GM23248 (cell line): Measurements from ENCODE around the gene THADA. TPM values are rescaled to one million over a fixed set of nuclear protein-coding genes. Genes with fewer than 3 reads are reported as not detected.
"Not testable (repeated sequence)": the region's sequence is repeated elsewhere in the genome, so short reads cannot be mapped to it uniquely, and the experiment has no call there.

Experiments used
- DNase-seq: peaks from one replicate; pipeline ENCODE4 v3.0.0-alpha.2; 2015
- H2AFZ ChIP-seq: fragments of 200-600 bp; sonication (generic); 2 replicates; pipeline ENCODE4 v1.6.1; 2016; ENCODE audit warnings: antibody characterized with exemption
- H3F3A ChIP-seq: fragments of 200-600 bp; sonication (generic); 2 replicates; pipeline ENCODE4 v1.6.1; 2016; ENCODE audit warnings: mild to moderate bottlenecking, antibody characterized with exemption, mixed run types; ENCODE audit not compliant: insufficient read depth
- H3K27ac ChIP-seq: fragments of 200-600 bp; sonication (generic); 2 replicates; pipeline ENCODE4 v1.5.1; 2016; ENCODE audit warnings: mild to moderate bottlenecking
- H3K27me3 ChIP-seq: fragments of 200-600 bp; sonication (generic); replicated peaks from 2 replicates; pipeline ENCODE4 v1.6.1; 2016; ENCODE audit warnings: mild to moderate bottlenecking; ENCODE audit not compliant: insufficient read depth
- H3K36me3 ChIP-seq: fragments of 200-600 bp; sonication (generic); 2 replicates; pipeline ENCODE4 v1.6.1; 2016; ENCODE audit warnings: low read depth, mild to moderate bottlenecking
- H3K4me1 ChIP-seq: fragments of 200-600 bp; sonication (generic); 2 replicates; pipeline ENCODE4 v1.6.1; 2016; ENCODE audit warnings: mild to moderate bottlenecking; ENCODE audit not compliant: insufficient read depth
- H3K4me2 ChIP-seq: fragments of 200-600 bp; sonication (generic); one replicate; pipeline ENCODE4 v1.6.1; 2016; ENCODE audit warnings: mild to moderate bottlenecking; ENCODE audit not compliant: unreplicated experiment
- H3K4me3 ChIP-seq: fragments of 200-600 bp; sonication (generic); 2 replicates; pipeline ENCODE4 v1.5.1; 2016; ENCODE audit warnings: mild to moderate bottlenecking
- H3K79me2 ChIP-seq: fragments of 200-600 bp; sonication (generic); 2 replicates; pipeline ENCODE4 v1.6.1; 2016; ENCODE audit warnings: mild to moderate bottlenecking; ENCODE audit not compliant: insufficient read depth
- H3K9ac ChIP-seq: fragments of 200-600 bp; sonication (generic); 2 replicates; pipeline ENCODE4 v1.6.1; 2016; ENCODE audit warnings: mild to moderate bottlenecking
- H3K9me2 ChIP-seq: fragments of 200-600 bp; sonication (generic); 2 replicates; pipeline ENCODE4 v1.6.1; 2016; ENCODE audit warnings: mixed run types, mild to moderate bottlenecking, moderate library complexity; ENCODE audit not compliant: insufficient read depth
- H3K9me3 ChIP-seq: fragments of 200-600 bp; sonication (generic); one replicate; pipeline ENCODE4 v1.6.1; 2017; ENCODE audit warnings: low read depth
- H4K20me1 ChIP-seq: fragments of 200-600 bp; sonication (generic); 2 replicates; pipeline ENCODE4 v1.6.0; 2016; ENCODE audit not compliant: insufficient read depth
- EZH2 ChIP-seq: fragments of 200-600 bp; sonication (generic); IDR thresholded peaks from 2 replicates; pipeline ENCODE4 v1.6.1; 2018; ENCODE audit warnings: antibody characterized with exemption, mild to moderate bottlenecking; ENCODE audit not compliant: insufficient read depth, poor library complexity, severe bottlenecking
- EZH2phosphoT487 ChIP-seq: fragments of 200-600 bp; sonication (generic); IDR thresholded peaks from 2 replicates; pipeline ENCODE4 v1.6.1; 2018; ENCODE audit warnings: antibody characterized with exemption, moderate library complexity, mild to moderate bottlenecking, low read depth; ENCODE audit not compliant: insufficient read depth
- WGBS, 2 experiments: methylation state at CpG; one replicate each; pipeline ENCODE4 v1.1.6; 2015 to 2017; ENCODE audit warnings: low lambda C conversion rate in 2 of 2, low coverage in 1 of 2; ENCODE audit errors: missing lambda C conversion rate in 2 of 2; 5-methylcytosine and 5-hydroxymethylcytosine counted together
- in situ Hi-C: fragments of 300-500 bp; cut with MboI; formaldehyde crosslinking; loops from 2 replicates; pipeline ENCODE4 v1.15.0; 2020
- polyA plus RNA-seq: library from polyadenylated mRNA; unstranded; fragments of >200 nt; fragmentation: Nextera tagmentation; extraction: Ambion mirVana; gene quantifications from 2 replicates; pipeline ENCODE4 v1.2.1, GENCODE V29; 2016
- total RNA-seq: library from RNA; depleted of rRNA; stranded (reverse); fragments of >200 nt; shearing (Covaris generic); gene quantifications from 2 replicates; pipeline ENCODE4 v1.2.3, GENCODE V29; 2014

The THADA gene
- total and polyA plus RNA-seq, 2 experiments from 2014 or later: 14.1 to 15.8 TPM

DNA sequence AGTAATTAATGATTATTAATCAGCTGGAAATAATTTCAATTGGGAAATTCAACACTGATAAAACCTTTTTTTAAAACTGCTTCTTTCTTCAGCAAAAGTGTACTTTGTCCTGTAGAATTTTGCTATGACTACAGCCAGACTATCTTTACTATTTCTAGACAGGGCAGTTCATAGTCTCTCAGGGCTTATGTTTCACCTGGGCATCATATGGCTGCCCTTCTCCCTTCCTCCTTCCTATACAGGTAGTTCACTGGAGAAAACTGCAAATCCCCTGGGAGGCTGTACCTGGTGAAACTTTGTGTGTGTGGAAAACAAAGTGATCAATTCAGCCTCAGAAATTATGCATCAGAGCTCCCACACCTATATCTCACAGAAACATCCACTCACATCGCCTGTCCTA, 38.6 kb downstream of the THADA start:
- no peaks in the 10 kb centered on the region for H3K4me1 ChIP-seq
- H3K27me3 ChIP-seq: no peaks in the 10 kb centered on the region
- H3K4me2 ChIP-seq: no peak overlapping the region
- in situ Hi-C loops: no loop called here
- no peak overlapping the region for H3K27ac ChIP-seq
- H4K20me1 ChIP-seq: no peaks in the 10 kb centered on the region
- no peaks in the 10 kb centered on the region for H3K9me2 ChIP-seq
- no peaks in the 10 kb centered on the region for H3K9me3 ChIP-seq
- peaks cover 11% of the 10 kb centered on the region; the same call in 1 of the 2 replicates for H3K36me3 ChIP-seq
- no peak overlapping the region for H3K9ac ChIP-seq
- no peaks in the 10 kb centered on the region for H3F3A ChIP-seq
- no peaks in the 10 kb centered on the region for H3K79me2 ChIP-seq
- 92 to 96% methylated on average over 1 of the region's 1 CpG for WGBS, 2 experiments
- DNase-seq: no peak
- H2AFZ ChIP-seq: no peak overlapping the region
- H3K4me3 ChIP-seq: no peak overlapping the region
- no peak for TF ChIP-seq EZH2
- no peak for TF ChIP-seq EZH2phosphoT487

DNA sequence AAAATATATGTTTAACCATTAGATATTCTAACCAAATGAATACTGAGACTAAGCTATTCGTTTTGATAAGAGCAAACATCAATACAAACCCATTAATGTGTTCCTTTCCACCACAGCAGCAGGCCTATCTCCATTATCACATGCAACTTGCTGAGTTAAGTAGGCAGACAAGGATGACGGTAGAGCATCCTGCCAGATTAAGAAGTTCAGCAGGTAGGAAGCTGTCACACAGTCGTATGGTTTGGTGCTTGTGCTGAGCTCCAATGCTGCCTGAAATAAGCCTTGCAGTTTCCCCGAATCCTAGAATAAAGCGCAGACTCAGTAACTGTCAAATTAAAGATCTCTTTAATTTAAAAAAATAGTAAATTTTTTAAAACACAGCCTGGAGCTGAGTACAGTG, 39.6 kb downstream of the THADA start:
- TF ChIP-seq EZH2phosphoT487: no peak
- no peak for TF ChIP-seq EZH2
- Histone ChIP-seq H3K27me3 (no peaks in the 10 kb centered on the region), H3K36me3 (peaks cover 16% of the 10 kb centered on the region; the same call in 1 of the 2 replicates), H4K20me1 (no peaks in the 10 kb centered on the region), H2AFZ (no peak overlapping the region), H3K4me1 (no peaks in the 10 kb centered on the region), H3K79me2 (no peaks in the 10 kb centered on the region), H3K9me3 (no peaks in the 10 kb centered on the region), H3K9me2 (no peaks in the 10 kb centered on the region), H3K9ac (no peak overlapping the region), H3K27ac (no peak overlapping the region), H3K4me2 (no peak overlapping the region), H3K4me3 (no peak overlapping the region), H3F3A (no peaks in the 10 kb centered on the region)
- in situ Hi-C loops: no loop called here
- WGBS, 2 experiments: 90% methylated on average over 5 of the region's 5 CpGs
- no peak for DNase-seq

DNA sequence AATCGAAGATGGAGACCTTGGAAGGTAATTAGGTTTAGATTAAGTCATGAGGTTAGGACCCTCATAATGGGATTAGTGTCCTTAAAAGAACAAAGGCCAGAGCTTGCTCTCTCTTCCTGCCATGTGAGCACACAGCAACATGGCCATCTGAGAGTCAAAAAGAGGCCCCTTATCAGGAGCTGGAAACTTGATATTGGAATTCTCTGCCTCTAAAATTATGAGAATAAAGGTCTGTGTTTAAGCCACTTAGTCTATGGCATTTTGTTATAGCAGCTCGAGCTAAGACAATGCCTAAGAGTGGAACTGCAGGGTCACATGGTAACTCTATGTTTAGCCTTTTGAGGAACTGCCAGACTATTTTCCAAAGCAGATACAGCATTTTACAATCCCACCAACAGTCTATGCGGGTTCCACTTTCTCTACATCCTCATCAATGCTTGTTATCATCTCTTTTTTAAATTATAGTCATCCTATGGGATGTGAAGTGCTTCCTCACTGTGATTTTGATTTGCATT, 42.4 kb downstream of the THADA start:
- H3K4me3 ChIP-seq: no peak overlapping the region
- no peak overlapping the region for H3K27ac ChIP-seq
- no peaks in the 10 kb centered on the region for H4K20me1 ChIP-seq
- H3F3A ChIP-seq: no peaks in the 10 kb centered on the region
- no peaks in the 10 kb centered on the region for H3K79me2 ChIP-seq
- TF ChIP-seq EZH2 (no peak), EZH2phosphoT487 (no peak)
- in situ Hi-C loops: no loop called here
- no peak for DNase-seq
- no peak overlapping the region for H3K9ac ChIP-seq
- no peak overlapping the region for H2AFZ ChIP-seq
- H3K27me3 ChIP-seq: no peaks in the 10 kb centered on the region
- 95 to 96% methylated on average over 3 of the region's 3 CpGs for WGBS, 2 experiments
- H3K9me2 ChIP-seq: no peaks in the 10 kb centered on the region
- H3K4me1 ChIP-seq: no peaks in the 10 kb centered on the region
- no peak overlapping the region for H3K4me2 ChIP-seq
- peaks cover 20% of the 10 kb centered on the region; the same call in 1 of the 2 replicates for H3K36me3 ChIP-seq
- no peaks in the 10 kb centered on the region for H3K9me3 ChIP-seq

DNA sequence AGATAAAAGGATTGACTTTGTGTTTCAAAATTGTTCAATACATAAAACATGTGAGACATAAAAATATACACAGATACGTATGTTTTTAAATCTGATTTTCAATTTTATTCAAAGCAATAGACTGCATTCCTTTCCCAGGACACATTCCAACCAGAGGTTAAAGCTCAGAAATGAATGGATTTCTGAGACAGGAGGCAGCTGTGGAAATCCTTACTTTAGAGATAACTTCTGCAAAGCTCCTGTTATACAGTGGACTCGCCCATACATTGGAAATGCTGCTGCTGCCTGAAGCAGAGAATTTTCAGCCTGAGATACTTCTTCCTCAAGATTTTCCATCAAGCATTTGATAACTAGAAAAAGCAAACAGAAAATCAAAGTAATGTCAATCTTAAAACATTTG, 43.8 kb downstream of the THADA start:
- in situ Hi-C loops: no loop called here

DNA sequence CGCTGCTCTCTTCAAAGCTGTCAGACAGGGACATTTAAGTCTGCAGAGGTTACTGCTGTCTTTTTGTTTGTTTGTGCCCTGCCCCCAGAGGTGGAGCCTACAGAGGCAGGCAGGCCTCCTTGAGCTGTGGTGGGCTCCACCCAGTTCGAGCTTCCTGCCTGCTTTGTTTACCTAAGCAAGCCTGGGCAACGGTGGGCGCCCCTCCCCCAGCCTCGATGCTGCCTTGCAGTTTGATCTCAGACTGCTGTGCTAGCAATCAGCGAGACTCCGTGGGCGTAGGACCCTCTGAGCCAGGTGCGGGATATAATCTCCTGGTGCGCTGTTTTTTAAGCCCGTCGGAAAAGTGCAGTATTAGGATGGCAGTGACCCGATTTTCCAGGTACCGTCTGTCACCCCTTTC, 47.5 kb downstream of the THADA start:
- H3K27ac ChIP-seq, in situ Hi-C loops, H3F3A ChIP-seq, H4K20me1 ChIP-seq, H3K4me1 ChIP-seq, H3K9ac ChIP-seq, H3K4me3 ChIP-seq, H3K9me2 ChIP-seq, H3K4me2 ChIP-seq, H3K27me3 ChIP-seq, H3K36me3 ChIP-seq, H3K9me3 ChIP-seq, H2AFZ ChIP-seq, DNase-seq, H3K79me2 ChIP-seq: not testable (repeated sequence)
- WGBS, 2 experiments: 96% methylated on average over 14 of the region's 14 CpGs

More for the DNA sequence above, 43.8 kb downstream of the THADA start:
- Histone ChIP-seq H3K9ac (no peak overlapping the region), H3F3A (no peaks in the 10 kb centered on the region), H3K4me3 (no peak overlapping the region), H3K79me2 (no peaks in the 10 kb centered on the region), H3K36me3 (peaks cover 18% of the 10 kb centered on the region; the same call in 1 of the 2 replicates), H4K20me1 (no peaks in the 10 kb centered on the region), H3K27ac (no peak overlapping the region), H3K4me2 (no peak overlapping the region), H3K4me1 (no peaks in the 10 kb centered on the region), H3K9me3 (no peaks in the 10 kb centered on the region), H3K9me2 (no peaks in the 10 kb centered on the region), H3K27me3 (no peaks in the 10 kb centered on the region), H2AFZ (no peak overlapping the region)
- WGBS, 2 experiments: 89 to 93% methylated on average over 2 of the region's 2 CpGs
- no peak for DNase-seq
- TF ChIP-seq EZH2 (no peak), EZH2phosphoT487 (no peak)
